ENCODE results near the gene YJEFN3.

- TF ChIP-seq CTCF (IDR thresholded peaks at IDR 0.05) (no peak), JUN (IDR thresholded peaks at IDR 0.05) (no peak), NR3C1 (IDR thresholded peaks at IDR 0.05) (no peak), POLR2A (IDR thresholded peaks at IDR 0.05; ENCODE audit: low read length) (no peak), ZNF302 (CRISPR knock-in tag; IDR thresholded peaks at IDR 0.05) (no peak), NPAS2 (CRISPR knock-in tag; IDR thresholded peaks at IDR 0.05; ENCODE audit: borderline replicate concordance) (no peak), EP300 (IDR thresholded peaks at IDR 0.05) (no peak), MAZ (IDR thresholded peaks at IDR 0.05; ENCODE audit: borderline replicate concordance, low read depth, low read length) (no peak), CHD2 (IDR thresholded peaks at IDR 0.05; ENCODE audit: low read length, partially characterized antibody) (no peak), USF2 (IDR thresholded peaks at IDR 0.05) (no peak), CEBPB (IDR thresholded peaks at IDR 0.05) (no peak), MAFK (IDR thresholded peaks at IDR 0.05; ENCODE audit: partially characterized antibody) (no peak)
These were observed 22.5 kb downstream of the YJEFN3 start for GRCh38 chr19:19550972-19551852.

All from A549 (cell line).